ENCODE data around the gene PC. TPM values are rescaled to one million over a fixed set of nuclear protein-coding genes. Genes with fewer than 3 reads are reported as not detected.

PC gene
- total RNA-seq, 1 donor from 2014 or later, result 5.2 TPM

DNA sequence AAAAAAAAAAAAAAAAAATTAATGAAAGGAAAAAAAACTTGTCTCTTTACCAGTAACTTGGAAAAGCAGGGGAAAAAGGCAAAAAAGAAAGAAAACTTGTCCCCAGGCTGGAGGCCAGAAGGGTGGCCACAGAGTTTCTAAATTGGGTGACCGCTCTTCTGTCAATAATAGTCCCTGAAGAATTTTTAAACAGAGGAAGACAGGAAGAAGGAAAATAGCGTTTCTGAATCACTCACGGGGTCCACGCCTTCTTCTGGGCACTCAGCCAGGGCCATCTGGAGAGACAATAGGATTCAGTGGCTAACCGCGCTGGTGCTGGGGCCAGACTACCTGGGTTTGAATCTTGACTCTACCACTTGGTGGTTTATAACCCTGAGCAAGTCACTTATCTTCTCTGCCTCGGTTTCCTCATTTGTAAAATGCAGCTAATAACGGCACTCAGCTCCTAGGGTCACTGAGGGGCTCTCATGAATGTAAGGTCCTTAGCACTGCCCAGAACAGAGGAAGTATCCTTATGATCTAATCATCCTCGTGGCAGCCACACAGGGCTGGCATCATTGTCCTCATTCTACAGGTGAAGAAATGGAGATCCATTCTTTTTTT, 23.9 kb upstream of the PC start:
- intact Hi-C loops (cut with micrococcal nuclease), result no loop called here
- DNase-seq (peak; percentile 90), ATAC-seq (peak; percentile 44)

GRCh38 chr11:66979336-66979980, 21.3 kb upstream of the PC start:
- DNase-seq (no peak), ATAC-seq (no peak)
- intact Hi-C loops (cut with micrococcal nuclease), result no loop called here

DNA sequence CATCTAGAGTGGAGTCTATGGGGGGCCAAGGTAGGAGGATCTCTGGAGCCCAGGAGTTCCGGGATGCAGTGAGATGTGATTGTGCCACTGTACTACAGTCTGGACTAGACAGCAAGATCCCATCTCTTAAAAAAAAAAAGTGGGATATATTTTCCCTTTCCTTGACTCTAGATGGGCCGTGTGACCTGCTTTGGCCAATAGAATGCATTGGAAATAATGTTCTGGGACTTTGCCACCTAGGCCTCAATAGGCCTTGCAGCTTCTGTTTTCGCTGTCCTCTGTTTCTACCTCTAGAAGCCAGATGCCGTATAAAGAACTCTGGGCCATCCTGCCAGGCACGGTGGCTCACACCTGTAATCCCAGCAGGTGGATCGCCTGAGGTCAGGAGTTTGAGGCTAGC, 20.5 kb upstream of the PC start:
- no peak for DNase-seq
- intact Hi-C loops (cut with micrococcal nuclease), result no loop called here
- no peak for ATAC-seq

DNA sequence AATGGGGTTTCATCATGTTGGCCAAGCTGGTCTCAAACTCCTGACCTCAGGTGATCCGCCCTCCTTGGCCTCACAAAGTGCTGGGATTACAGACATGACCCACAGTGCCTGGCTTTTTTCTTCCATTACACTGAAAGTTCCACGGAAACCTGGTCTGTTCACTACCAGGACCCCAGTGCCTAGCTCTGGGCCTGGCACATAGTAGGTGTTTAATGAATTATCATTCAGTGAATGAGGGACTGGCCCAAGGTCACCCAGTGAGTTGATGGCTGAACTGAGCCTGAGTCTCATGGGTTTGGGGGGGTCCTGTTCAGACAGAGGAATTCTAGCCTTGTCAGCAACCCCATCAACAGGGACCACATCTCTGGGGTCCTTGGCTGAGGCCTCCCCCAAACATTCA, 20.0 kb upstream of the PC start:
- DNase-seq (no peak), ATAC-seq (no peak)
- intact Hi-C loops (cut with micrococcal nuclease), result no loop called here

DNA sequence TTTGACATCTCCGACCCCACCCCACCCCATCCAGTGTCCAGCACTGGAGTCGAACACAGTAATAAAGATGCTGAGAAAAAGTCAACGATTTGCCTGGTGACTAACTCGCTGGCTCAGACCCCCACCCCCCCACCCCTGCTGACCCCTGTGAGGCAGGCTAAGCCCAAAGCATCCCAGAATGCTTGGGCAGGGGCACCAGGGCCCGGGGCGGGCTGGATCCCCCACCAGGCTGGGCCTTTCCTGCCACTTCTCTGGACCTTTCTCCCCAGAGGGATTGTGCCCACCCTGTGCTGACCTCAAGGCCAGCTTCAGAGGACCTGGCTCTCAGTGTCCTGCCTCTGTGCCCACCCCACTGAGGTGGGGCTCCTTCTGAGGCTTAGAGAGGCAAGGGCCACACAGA, 18.7 kb upstream of the PC start:
- no peak for ATAC-seq
- DNase-seq, result no peak
- intact Hi-C loops (cut with micrococcal nuclease), result no loop called here

DNA sequence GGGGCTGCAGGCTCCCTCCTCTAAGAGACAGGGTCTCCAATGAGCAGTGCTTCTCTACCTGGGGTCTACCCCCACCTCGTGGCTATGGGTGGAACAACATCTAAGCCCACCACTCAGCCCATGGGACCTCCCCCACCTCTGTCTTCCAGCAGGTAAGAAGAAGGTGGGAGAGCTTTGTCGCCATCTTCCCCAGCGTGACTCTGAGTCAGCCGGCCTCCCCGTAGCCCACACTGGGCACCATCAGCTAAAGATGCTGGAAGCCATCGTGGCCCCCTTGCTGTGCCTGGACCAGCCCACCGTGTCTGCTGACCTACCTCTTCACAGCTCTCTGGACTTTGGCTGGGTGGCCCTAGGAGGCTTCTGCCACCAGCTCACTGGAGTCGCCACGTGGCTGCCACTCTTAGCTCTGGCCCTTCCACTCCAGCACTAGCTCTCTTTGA, 17.9 kb upstream of the PC start:
- ATAC-seq, result peak; percentile 13
- DNase-seq, result no peak
- intact Hi-C loops (cut with micrococcal nuclease), result no loop called here

DNA sequence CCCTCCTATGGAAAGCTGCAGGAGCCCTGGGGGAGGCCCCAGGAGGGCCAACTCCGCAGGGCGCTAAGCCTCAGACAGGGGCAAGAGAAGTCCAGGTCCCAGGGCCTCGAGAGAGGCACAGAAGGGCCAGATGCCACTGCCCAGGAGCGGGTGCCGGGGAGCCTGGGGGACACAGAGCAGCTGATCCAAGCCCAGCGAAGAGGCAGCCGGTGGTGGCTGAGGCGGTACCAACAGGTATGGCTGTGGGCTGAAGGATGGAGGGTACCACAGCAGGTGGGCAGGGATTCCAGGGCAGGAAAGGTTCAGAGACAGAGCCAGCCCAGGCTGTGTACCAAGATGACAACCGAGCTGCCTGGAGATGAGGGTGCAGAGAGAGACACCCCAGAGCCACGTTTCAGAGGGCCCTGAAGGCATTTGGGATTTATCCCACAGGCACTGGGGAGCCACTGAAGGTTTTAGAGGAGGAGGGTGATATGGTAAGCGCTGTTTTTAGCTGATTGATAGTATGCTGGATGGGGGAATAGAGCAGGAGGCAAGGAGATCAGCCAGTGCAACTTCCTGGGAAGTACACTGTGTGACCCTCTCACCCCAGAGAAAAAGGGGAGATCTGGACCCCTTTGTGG, 17.3 kb upstream of the PC start:
- intact Hi-C loops (cut with micrococcal nuclease), result no loop called here
- no peak for ATAC-seq
- DNase-seq, result no peak

DNA sequence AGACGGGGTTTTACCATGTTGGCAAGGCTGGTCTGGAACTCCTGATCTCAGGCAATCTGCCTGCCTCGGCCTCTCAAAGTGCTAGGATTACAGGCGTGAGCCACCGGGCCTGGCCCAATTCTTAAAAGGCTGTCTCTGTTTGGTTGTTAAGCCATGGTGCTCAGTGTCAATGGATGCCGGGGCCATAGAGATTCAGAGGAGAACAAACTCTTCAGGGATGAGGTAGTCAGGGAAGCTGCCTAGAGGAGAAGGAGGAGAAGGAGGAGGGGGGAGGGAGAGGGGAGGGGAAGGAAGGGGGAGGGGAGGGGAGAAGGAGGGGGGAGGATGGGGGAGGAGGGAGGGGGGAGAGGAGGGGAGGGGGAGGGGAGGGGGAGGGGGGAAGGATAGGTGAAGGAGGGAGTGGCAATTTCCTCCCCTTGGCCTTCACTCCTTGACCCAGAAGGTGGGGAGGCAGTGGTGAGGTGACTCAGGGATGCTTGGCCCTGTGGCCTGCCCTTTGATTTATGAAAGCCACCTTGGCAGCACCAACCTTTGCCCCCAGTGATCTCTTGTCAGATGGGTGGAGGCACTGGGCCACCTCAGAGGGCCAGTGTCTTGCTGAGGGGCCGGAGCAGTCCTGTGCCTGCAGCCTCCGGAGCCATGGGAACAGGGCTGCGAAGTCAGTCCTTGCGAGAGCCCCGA, 16.7 kb upstream of the PC start, which contains the start of gene C11orf86:
Gene C11orf86, plus strand, starts transcription at position 581 of the 681 bp plus-strand sequence. Its CDS starts 59 bp downstream, at position 640.
- ATAC-seq, result no peak
- intact Hi-C loops (cut with micrococcal nuclease), result no loop called here
- DNase-seq, result no peak

- no peak for ATAC-seq
- no peak for DNase-seq
- intact Hi-C loops (cut with micrococcal nuclease), result no loop called here
Observed at GRCh38 chr11:66973956-66974580, 15.9 kb upstream of the PC start.

GRCh38 chr11:66971488-66971887, 13.3 kb upstream of the PC start:
- intact Hi-C loops (cut with micrococcal nuclease), result no loop called here
- DNase-seq (no peak), ATAC-seq (no peak)

DNA sequence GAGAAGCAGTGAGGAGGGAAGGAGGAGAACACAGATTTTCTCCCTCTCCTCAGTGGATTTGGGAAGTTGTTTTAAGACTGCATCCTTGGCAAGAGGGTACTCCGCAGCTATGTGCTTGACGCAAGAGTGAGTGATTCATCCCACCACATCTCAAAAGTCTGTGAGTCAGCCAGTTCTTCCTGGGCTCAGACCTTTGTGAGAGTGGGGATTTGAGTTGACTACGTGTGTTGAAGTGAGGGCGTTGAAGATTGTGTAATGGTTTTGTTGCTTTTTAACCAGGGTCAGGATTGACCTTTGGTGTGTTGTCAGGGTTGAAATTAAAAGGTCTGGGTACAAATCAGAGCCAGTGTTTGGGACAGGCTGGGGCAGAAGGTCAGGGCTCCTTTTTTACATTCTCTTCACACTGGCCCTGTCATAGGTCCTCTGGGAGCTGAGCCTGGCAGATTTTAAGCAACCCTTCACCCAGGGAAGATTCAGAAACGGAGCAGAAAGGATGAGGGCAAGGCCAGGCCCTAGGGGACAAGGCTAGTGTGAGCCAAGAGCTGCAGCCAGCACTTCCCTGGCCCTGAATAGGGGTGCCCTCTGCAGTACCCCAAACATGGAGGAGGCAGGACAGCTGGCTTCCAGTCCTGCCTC, 12.7 kb upstream of the PC start:
- ATAC-seq (peak; percentile 79), DNase-seq (no peak)
- intact Hi-C loops (cut with micrococcal nuclease), result no loop called here

DNA sequence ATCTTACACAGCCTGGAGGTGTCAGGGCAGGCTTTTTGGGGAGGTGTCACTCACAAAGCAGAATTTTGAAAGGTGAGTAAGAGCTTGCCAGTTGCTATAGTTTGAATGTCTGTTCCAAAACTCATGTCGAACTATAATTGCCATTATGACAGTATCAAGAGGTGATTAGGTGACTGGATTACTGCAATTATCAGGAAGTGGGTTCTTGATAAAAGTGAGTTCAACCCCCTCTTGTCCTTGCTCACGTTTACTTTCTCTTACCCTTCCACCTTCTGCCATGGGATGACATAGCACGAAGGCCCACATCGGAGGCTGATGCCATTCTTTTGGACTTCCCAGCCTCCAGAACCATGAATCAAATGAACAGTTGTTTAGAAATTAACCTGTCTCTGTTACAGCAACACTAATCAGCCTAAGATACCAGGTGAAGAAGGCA, 12.2 kb upstream of the PC start:
- intact Hi-C loops (cut with micrococcal nuclease), result no loop called here
- ATAC-seq (no peak), DNase-seq (no peak)

- intact Hi-C loops (cut with micrococcal nuclease), result no loop called here
- no peak for ATAC-seq
Observed at GRCh38 chr11:66969584-66970225, 11.5 kb upstream of the PC start.

GRCh38 chr11:66967670-66968425, 9.7 kb upstream of the PC start:
- ATAC-seq, result peak; percentile 47
- intact Hi-C loops (cut with micrococcal nuclease), result no loop called here
- DNase-seq, result peak; percentile 35

More at GRCh38 chr11:66969584-66970225, 11.5 kb upstream of the PC start:
- DNase-seq, result no peak

DNA sequence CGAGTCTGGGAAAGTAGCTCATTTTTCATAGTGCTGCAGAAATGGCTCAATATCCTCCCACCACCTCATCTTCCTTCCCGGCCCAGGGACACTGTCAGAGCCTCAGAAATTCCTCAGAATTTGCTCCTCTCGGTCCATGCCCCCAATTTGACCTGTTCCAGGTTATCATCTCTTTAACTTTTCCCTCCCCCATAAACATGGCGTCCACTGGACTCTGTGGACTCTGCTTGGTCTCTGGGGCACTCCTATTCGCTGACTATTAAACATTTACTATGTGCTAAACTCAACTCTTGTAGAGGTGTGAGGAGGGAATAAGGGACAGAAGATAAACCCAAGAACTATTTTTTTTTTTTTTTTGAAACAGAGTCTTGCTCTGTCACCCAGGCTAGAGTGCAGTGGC, 8.2 kb upstream of the PC start:
- no peak for ATAC-seq
- DNase-seq, result no peak
- intact Hi-C loops (cut with micrococcal nuclease), result no loop called here

DNA sequence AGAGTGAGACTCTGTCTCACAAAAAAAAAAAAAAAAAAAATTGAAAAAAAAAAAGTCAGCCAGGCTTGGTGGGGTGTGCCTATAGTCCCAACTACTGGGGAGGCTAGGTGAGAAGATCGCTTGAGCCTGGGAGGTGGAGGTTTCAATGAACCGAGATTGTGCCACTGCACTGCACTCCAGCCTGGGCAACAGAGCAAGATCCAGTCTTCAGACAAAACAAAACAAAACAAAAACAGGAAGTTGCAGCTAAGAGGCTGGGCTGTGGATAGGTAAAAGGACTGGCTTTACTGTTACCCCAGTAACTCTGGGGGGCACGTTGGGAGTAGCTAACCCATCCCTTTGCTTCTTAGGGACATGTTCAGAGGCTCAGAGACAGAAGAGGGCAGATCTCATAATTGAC, 6.3 kb upstream of the PC start:
- DNase-seq, result no peak
- intact Hi-C loops (cut with micrococcal nuclease), result no loop called here
- ATAC-seq, result no peak

DNA sequence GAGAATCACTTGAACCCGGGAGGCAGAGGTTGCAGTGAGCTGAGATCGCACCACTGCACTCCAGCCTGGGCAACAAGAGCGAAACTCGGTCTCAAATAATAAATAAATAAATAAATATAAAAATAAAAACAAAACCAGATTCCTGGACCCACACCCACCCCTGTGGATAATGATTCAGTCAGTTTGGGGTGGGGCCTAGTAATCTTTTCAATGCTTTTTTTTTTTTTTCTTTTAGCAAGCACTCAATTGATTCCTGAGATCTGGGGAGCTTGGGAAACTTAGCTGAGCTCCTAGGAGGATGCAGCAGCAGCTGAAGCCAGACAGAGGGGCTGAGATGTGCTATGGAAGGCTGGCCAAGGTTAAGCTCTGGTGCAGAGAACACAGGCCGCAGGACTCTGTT, 4.6 kb upstream of the PC start:
- DNase-seq (no peak), ATAC-seq (no peak)
- intact Hi-C loops (cut with micrococcal nuclease), result no loop called here

GRCh38 chr11:66962247-66962646, 4.1 kb upstream of the PC start:
- intact Hi-C loops (cut with micrococcal nuclease), result no loop called here
- ATAC-seq (no peak), DNase-seq (no peak)
